ENCODE measurements around the gene PIPOX.

- TF ChIP-seq, protein P1, sequence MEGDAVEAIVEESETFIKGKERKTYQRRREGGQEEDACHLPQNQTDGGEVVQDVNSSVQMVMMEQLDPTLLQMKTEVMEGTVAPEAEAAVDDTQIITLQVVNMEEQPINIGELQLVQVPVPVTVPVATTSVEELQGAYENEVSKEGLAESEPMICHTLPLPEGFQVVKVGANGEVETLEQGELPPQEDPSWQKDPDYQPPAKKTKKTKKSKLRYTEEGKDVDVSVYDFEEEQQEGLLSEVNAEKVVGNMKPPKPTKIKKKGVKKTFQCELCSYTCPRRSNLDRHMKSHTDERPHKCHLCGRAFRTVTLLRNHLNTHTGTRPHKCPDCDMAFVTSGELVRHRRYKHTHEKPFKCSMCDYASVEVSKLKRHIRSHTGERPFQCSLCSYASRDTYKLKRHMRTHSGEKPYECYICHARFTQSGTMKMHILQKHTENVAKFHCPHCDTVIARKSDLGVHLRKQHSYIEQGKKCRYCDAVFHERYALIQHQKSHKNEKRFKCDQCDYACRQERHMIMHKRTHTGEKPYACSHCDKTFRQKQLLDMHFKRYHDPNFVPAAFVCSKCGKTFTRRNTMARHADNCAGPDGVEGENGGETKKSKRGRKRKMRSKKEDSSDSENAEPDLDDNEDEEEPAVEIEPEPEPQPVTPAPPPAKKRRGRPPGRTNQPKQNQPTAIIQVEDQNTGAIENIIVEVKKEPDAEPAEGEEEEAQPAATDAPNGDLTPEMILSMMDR (IDR thresholded peaks at IDR 0.05): no peak
- no peak for TF ChIP-seq POLR2A (IDR thresholded peaks at IDR 0.05)
These were observed 38.8 kb upstream of the PIPOX start for GRCh38 chr17:29004081-29004692.

Measured in vagina (tissue), 2 donors.